ENCODE results near the gene RSF1.

Gene RSF1

GRCh38 chr11:77821349-77821851 is 878 bp upstream of the RSF1 start:
- peak overlapping the region; percentile 99 for H3K27ac Mint-ChIP-seq
- no peak for ATAC-seq (replicated peaks)
- H3K4me1 Mint-ChIP-seq = peaks cover 10 to 25% of the 10 kb centered on the region in 2 donors
- no peaks in the 10 kb centered on the region for H3K9me3 Mint-ChIP-seq
- peaks cover 4 to 5% of the 10 kb centered on the region in 2 donors for H3K36me3 Mint-ChIP-seq
- H3K4me3 Mint-ChIP-seq = peak overlapping the region; percentile 96 to 100
- no peaks in the 10 kb centered on the region for H3K27me3 Mint-ChIP-seq
- DNase-seq = no peak

- Mint-ChIP-seq H3K9me3 (no peaks in the 10 kb centered on the region), H3K4me3 (peak overlapping the region; percentile 96 to 100), H3K27ac (peak overlapping the region; percentile 99), H3K27me3 (no peaks in the 10 kb centered on the region), H3K4me1 (peaks cover 14 to 32% of the 10 kb centered on the region in 2 donors), H3K36me3 (peaks cover 6 to 7% of the 10 kb centered on the region in 2 donors)
- peak; percentile 35 for DNase-seq
- ATAC-seq (replicated peaks) = peak; percentile 18 to 26
These were observed 479 bp downstream of the RSF1 start for GRCh38 chr11:77819921-77820564.

- no peaks in the 10 kb centered on the region for H3K27me3 Mint-ChIP-seq
- H3K4me3 Mint-ChIP-seq = peak overlapping the region; percentile 96 to 100
- H3K4me1 Mint-ChIP-seq = peaks cover 17 to 37% of the 10 kb centered on the region in 2 donors
- H3K36me3 Mint-ChIP-seq = peaks cover 10 to 11% of the 10 kb centered on the region in 2 donors
- H3K9me3 Mint-ChIP-seq = peaks cover 3 to 4% of the 10 kb centered on the region in 2 donors
- peak; percentile 72 to 73 for ATAC-seq (replicated peaks)
- peak overlapping the region; percentile 95 for H3K27ac Mint-ChIP-seq
- DNase-seq = peak; percentile 79
These were observed 1.1 kb downstream of the RSF1 start for GRCh38 chr11:77819411-77819920.

- Mint-ChIP-seq H3K27ac (no peak overlapping the region), H3K27me3 (no peaks in the 10 kb centered on the region), H3K36me3 (peaks cover 17 to 28% of the 10 kb centered on the region in 2 donors), H3K9me3 (peaks cover 3 to 4% of the 10 kb centered on the region in 2 donors), H3K4me3 (no peak overlapping the region), H3K4me1 (peaks cover 14 to 39% of the 10 kb centered on the region in 2 donors)
- DNase-seq = no peak
- ATAC-seq (replicated peaks) = no peak
These were observed 5.1 kb downstream of the RSF1 start for GRCh38 chr11:77815459-77815858.

- Mint-ChIP-seq H3K9me3 (peaks cover 3 to 4% of the 10 kb centered on the region in 2 donors), H3K4me1 (peaks cover 18 to 45% of the 10 kb centered on the region in 2 donors), H3K27ac (no peak overlapping the region), H3K4me3 (no peak overlapping the region), H3K27me3 (no peaks in the 10 kb centered on the region), H3K36me3 (peaks cover 15 to 28% of the 10 kb centered on the region in 2 donors)
- ATAC-seq (replicated peaks) = no peak
- no peak for DNase-seq
These were observed 5.7 kb downstream of the RSF1 start for GRCh38 chr11:77814848-77815247.

- Mint-ChIP-seq H3K9me3 (peaks cover 3 to 4% of the 10 kb centered on the region in 2 donors), H3K27me3 (no peaks in the 10 kb centered on the region), H3K4me1 (peaks cover 18 to 40% of the 10 kb centered on the region in 2 donors)
These were observed 7.3 kb downstream of the RSF1 start for GRCh38 chr11:77813256-77813655.

GRCh38 chr11:77806993-77807392 is 13.5 kb downstream of the RSF1 start:
- Mint-ChIP-seq H3K9me3 (no peaks in the 10 kb centered on the region), H3K27ac (no peak overlapping the region), H3K4me3 (no peak overlapping the region), H3K4me1 (peaks cover 27 to 47% of the 10 kb centered on the region in 2 donors), H3K27me3 (no peaks in the 10 kb centered on the region), H3K36me3 (peaks cover 9 to 17% of the 10 kb centered on the region in 2 donors)
- DNase-seq (no peak), ATAC-seq (replicated peaks) (no peak)

More at GRCh38 chr11:77813256-77813655, 7.3 kb downstream of the RSF1 start:
- Mint-ChIP-seq H3K27ac (no peak overlapping the region), H3K4me3 (no peak overlapping the region), H3K36me3 (peaks cover 15 to 23% of the 10 kb centered on the region in 2 donors)
- ATAC-seq (replicated peaks) (no peak), DNase-seq (no peak)

GRCh38 chr11:77806415-77806814 is 14.1 kb downstream of the RSF1 start:
- Mint-ChIP-seq H3K4me3 (no peak overlapping the region), H3K4me1 (peaks cover 25 to 51% of the 10 kb centered on the region in 2 donors), H3K9me3 (no peaks in the 10 kb centered on the region), H3K27me3 (no peaks in the 10 kb centered on the region), H3K36me3 (peaks cover 8 to 16% of the 10 kb centered on the region in 2 donors), H3K27ac (no peak overlapping the region)
- ATAC-seq (replicated peaks) (no peak), DNase-seq (no peak)

- Mint-ChIP-seq H3K27ac (peak overlapping the region; percentile 17), H3K9me3 (peaks cover 0 to 3% of the 10 kb centered on the region in 2 donors), H3K4me1 (peaks cover 31 to 60% of the 10 kb centered on the region in 2 donors), H3K27me3 (no peaks in the 10 kb centered on the region), H3K36me3 (peaks cover 11 to 20% of the 10 kb centered on the region in 2 donors), H3K4me3 (no peak overlapping the region)
- DNase-seq (no peak), ATAC-seq (replicated peaks) (no peak)
These were observed 19.0 kb downstream of the RSF1 start for GRCh38 chr11:77801477-77801876.

- Mint-ChIP-seq H3K36me3 (peaks cover 11 to 20% of the 10 kb centered on the region in 2 donors), H3K27ac (peak overlapping the region; percentile 37), H3K27me3 (no peaks in the 10 kb centered on the region), H3K4me3 (no peak overlapping the region), H3K9me3 (peaks cover 0 to 3% of the 10 kb centered on the region in 2 donors), H3K4me1 (peaks cover 32 to 61% of the 10 kb centered on the region in 2 donors)
- peak in 1 of 2 donors; percentile 19 for ATAC-seq (replicated peaks)
- no peak for DNase-seq
These were observed 20.1 kb downstream of the RSF1 start for GRCh38 chr11:77800449-77800848.

GRCh38 chr11:77799338-77799737 is 21.2 kb downstream of the RSF1 start:
- Mint-ChIP-seq H3K27me3 (no peaks in the 10 kb centered on the region), H3K9me3 (peaks cover 0 to 3% of the 10 kb centered on the region in 2 donors), H3K27ac (no peak overlapping the region), H3K4me1 (peaks cover 41 to 68% of the 10 kb centered on the region in 2 donors), H3K4me3 (no peak overlapping the region), H3K36me3 (peaks cover 11 to 20% of the 10 kb centered on the region in 2 donors)
- no peak for ATAC-seq (replicated peaks)
- no peak for DNase-seq

- ATAC-seq (replicated peaks) (no peak), DNase-seq (no peak)
- Mint-ChIP-seq H3K36me3 (peaks cover 49 to 63% of the 10 kb centered on the region in 2 donors), H3K9me3 (peaks cover 15 to 20% of the 10 kb centered on the region in 2 donors), H3K4me1 (peaks cover 64 to 91% of the 10 kb centered on the region in 2 donors), H3K27ac (no peak overlapping the region), H3K27me3 (no peaks in the 10 kb centered on the region), H3K4me3 (no peak overlapping the region)
These were observed 26.6 kb downstream of the RSF1 start for GRCh38 chr11:77793972-77794371.

- H3K4me1 Mint-ChIP-seq = peaks cover 59 to 97% of the 10 kb centered on the region in 2 donors
These were observed 29.2 kb downstream of the RSF1 start for GRCh38 chr11:77791301-77791700.

GRCh38 chr11:77789731-77790476 is 30.6 kb downstream of the RSF1 start:
- H3K9me3 Mint-ChIP-seq = peaks cover 14 to 20% of the 10 kb centered on the region in 2 donors
- no peaks in the 10 kb centered on the region for H3K27me3 Mint-ChIP-seq
- peaks cover 49 to 90% of the 10 kb centered on the region in 2 donors for H3K4me1 Mint-ChIP-seq
- DNase-seq = no peak
- H3K4me3 Mint-ChIP-seq = no peak overlapping the region
- peaks cover 39 to 53% of the 10 kb centered on the region in 2 donors for H3K36me3 Mint-ChIP-seq
- ATAC-seq (replicated peaks) = no peak
- H3K27ac Mint-ChIP-seq = no peak overlapping the region

More at GRCh38 chr11:77791301-77791700, 29.2 kb downstream of the RSF1 start:
- DNase-seq (no peak), ATAC-seq (replicated peaks) (no peak)
- no peak overlapping the region for H3K4me3 Mint-ChIP-seq
- no peak overlapping the region for H3K27ac Mint-ChIP-seq
- H3K9me3 Mint-ChIP-seq = peaks cover 14 to 20% of the 10 kb centered on the region in 2 donors
- peaks cover 39 to 49% of the 10 kb centered on the region in 2 donors for H3K36me3 Mint-ChIP-seq
- no peaks in the 10 kb centered on the region for H3K27me3 Mint-ChIP-seq

Measured in stimulated activated naive B cell treated with anti-CD40 and anti-IgM and Interleukin-4, amounts not matched to agents 10 μg/mL and 1 μg/mL and 100 μg/mL, for 72 hours (primary cell).